ENCODE data around the gene SELPLG. TPM values are rescaled to one million over a fixed set of nuclear protein-coding genes. Genes with fewer than 3 reads are reported as not detected.
"Not testable (repeated sequence)": the region's sequence is repeated elsewhere in the genome, so short reads cannot be mapped to it uniquely, and the experiment has no call there.

SELPLG gene
- total and polyA plus RNA-seq, 2 of the 4 experiments (the other 2 are of a cell fraction), result 3.2 to 10.8 TPM

DNA sequence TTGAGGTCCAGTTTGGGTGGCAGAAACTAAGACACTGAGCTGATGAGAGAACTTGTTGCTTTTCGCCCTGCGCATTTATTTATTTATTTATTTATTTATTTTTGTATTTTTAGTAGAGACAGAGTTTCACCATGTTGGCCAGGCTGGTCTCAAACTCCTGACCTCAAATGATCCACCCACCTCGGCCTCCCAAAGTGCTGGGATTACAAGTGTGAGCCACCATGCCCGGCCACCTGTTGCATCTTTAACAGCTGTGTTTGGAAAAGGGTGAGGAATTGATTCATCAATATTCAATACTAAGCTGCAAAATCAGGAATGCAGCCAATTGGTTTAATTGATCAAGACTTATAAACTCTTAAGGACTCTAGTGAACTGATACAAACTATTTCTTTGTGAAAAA, 24.4 kb upstream of the SELPLG start:
- H3K4me3 ChIP-seq (ENCODE audit: insufficient read depth, low read depth, low read length); H3K27ac ChIP-seq (ENCODE audit: insufficient read depth, low read length); intact Hi-C loops (cut with micrococcal nuclease); H2BK120ac ChIP-seq (ENCODE audit: low read depth, low read length); H2BK20ac ChIP-seq (ENCODE audit: low read depth, low read length); H3K9ac ChIP-seq (ENCODE audit: low read depth, low read length); H2AK9ac ChIP-seq (replicated peaks; ENCODE audit: low read depth, low read length, poor library complexity); H2AFZ ChIP-seq (replicated peaks; ENCODE audit: low read length, poor library complexity); H3K9me3 ChIP-seq (ENCODE audit: control insufficient read depth, insufficient read depth, low read length); DNase-seq; BruUV-seq (replicated peaks); H3K14ac ChIP-seq (replicated peaks; ENCODE audit: low read depth, low read length); H4K91ac ChIP-seq (ENCODE audit: insufficient read depth, low read depth, low read length); H2AK5ac ChIP-seq (ENCODE audit: low read depth, low read length); in situ Hi-C loops (cut with MboI; ENCODE audit: low sequenced_read_pairs); ATAC-seq (ENCODE audit: low read depth); H3K4me1 ChIP-seq (ENCODE audit: control insufficient read depth, insufficient read depth, low read length); H3K18ac ChIP-seq (ENCODE audit: low read depth, low read length); dilution Hi-C loops (cut with HindIII; ENCODE audit: low sequenced_read_pairs, unreplicated experiment); H3K27me3 ChIP-seq (ENCODE audit: control insufficient read depth, insufficient read depth, low read length); H3K56ac ChIP-seq (ENCODE audit: extremely low read depth, insufficient read depth, low read length); H3K4me2 ChIP-seq (ENCODE audit: low read depth, low read length); H4K5ac ChIP-seq (ENCODE audit: low read depth, low read length); H3K4ac ChIP-seq (ENCODE audit: low read depth, low read length); CTCF ChIA-PET; H2BK15ac ChIP-seq (ENCODE audit: low read depth, low read length): not testable (repeated sequence)
- POLR2A ChIA-PET (ENCODE audit: unreplicated experiment), result interaction anchor here (0.5 kb wide), 1 partner anchor 13 kb away, joined by 5 read pairs; no protein-coding TSS in a partner anchor
- Histone ChIP-seq H3K9me1 (ENCODE audit: insufficient read depth, low read length) (peaks cover 22% of the 10 kb centered on the region), H3K36me3 (ENCODE audit: control insufficient read depth, insufficient read depth, low read length) (peaks cover 40% of the 10 kb centered on the region), H3K79me1 (ENCODE audit: low read depth in 1 of 2, low read length in 2 of 2) (peaks cover 30 to 54% of the 10 kb centered on the region in 2 experiments), H2BK5ac (ENCODE audit: low read depth, low read length, poor library complexity, severe bottlenecking) (peak overlapping the region; percentile 2), H3K23ac (ENCODE audit: low read depth, low read length) (0 out of 2 replicates have a peak overlapping the region, but pooled peaks have one; percentile 66), H4K20me1 (ENCODE audit: insufficient read depth, low read length) (peaks cover 53% of the 10 kb centered on the region), H4K8ac (ENCODE audit: low read depth in 2 of 2, low read length in 2 of 2) (0 out of 4 replicates have a peak overlapping the region, but pooled peaks of 1 of the 2 experiments have one; percentile 6)
- no CpG with 5 or more reads among the region's 4 CpGs for WGBS, 2 experiments (ENCODE audit: extremely low coverage in 2 of 2, insufficient read length in 1 of 2)

All from IMR-90 (cell line).